Mesenchymal stem cell (in vitro differentiated cells and primary cell): ENCODE data around the gene OXT.
A peak's percentile ranks its signal among the peaks of the same experiment; 100 is the strongest.

Experiments used
- DNase-seq: peaks from one replicate; pipeline ENCODE4 v3.0.0-alpha.2; 2013
- H2AFZ ChIP-seq: one replicate; pipeline ENCODE4 v1.6.1; 2013; ENCODE audit warnings: low read depth, mild to moderate bottlenecking, control low read depth, inconsistent platforms, low read length, moderate library complexity
- H2AK5ac ChIP-seq: 2 replicates; pipeline ENCODE4 v1.6.1; 2013; ENCODE audit warnings: low read length, moderate library complexity, mild to moderate bottlenecking, inconsistent platforms; ENCODE audit not compliant: severe bottlenecking
- H2BK120ac ChIP-seq: one replicate; pipeline ENCODE4 v1.6.1; 2013; ENCODE audit warnings: low read depth, mild to moderate bottlenecking, inconsistent platforms, low read length, moderate library complexity
- H2BK12ac ChIP-seq, 2 experiments: one replicate each; pipeline ENCODE4 v1.6.1; 2013; ENCODE audit warnings: inconsistent platforms in 2 of 2, low read length in 2 of 2, mild to moderate bottlenecking in 2 of 2, moderate library complexity in 2 of 2, control low read depth in 1 of 2
- H2BK15ac ChIP-seq: one replicate; pipeline ENCODE4 v1.6.1; 2013; ENCODE audit warnings: mild to moderate bottlenecking, low read depth, inconsistent platforms; ENCODE audit not compliant: poor library complexity, severe bottlenecking
- H2BK5ac ChIP-seq: 2 replicates; pipeline ENCODE4 v1.6.1; 2013; ENCODE audit warnings: low read depth, mild to moderate bottlenecking, low read length, control low read depth, inconsistent platforms; ENCODE audit not compliant: poor library complexity, severe bottlenecking
- H3K14ac ChIP-seq, 2 experiments: one replicate each; pipeline ENCODE4 v1.6.1; 2013; ENCODE audit warnings: inconsistent platforms in 2 of 2, low read length in 2 of 2, control low read depth in 1 of 2, mild to moderate bottlenecking in 1 of 2, moderate library complexity in 1 of 2
- H3K18ac ChIP-seq, 2 experiments: one replicate each; pipeline ENCODE4 v1.6.1; 2013; ENCODE audit warnings: inconsistent platforms in 2 of 2, low read length in 2 of 2, control low read depth in 1 of 2, low read depth in 1 of 2, mild to moderate bottlenecking in 1 of 2
- H3K23ac ChIP-seq, 2 experiments: one replicate each; pipeline ENCODE4 v1.6.1; 2013; ENCODE audit warnings: inconsistent platforms in 2 of 2, low read length in 2 of 2, mild to moderate bottlenecking in 2 of 2, moderate library complexity in 2 of 2, control low read depth in 1 of 2
- H3K27ac ChIP-seq: 2 replicates; pipeline ENCODE4 v1.5.1; 2013; ENCODE audit warnings: mild to moderate bottlenecking, moderate library complexity, low read length, control low read depth, inconsistent platforms; ENCODE audit not compliant: poor library complexity, severe bottlenecking
- H3K27me3 ChIP-seq, 2 experiments: 2 replicates each; pipeline versions ENCODE4 v1.6.1 to v1.7.0; 2013; ENCODE audit warnings: low read length in 2 of 2, mild to moderate bottlenecking in 2 of 2, moderate library complexity in 2 of 2, control low read depth in 1 of 2, inconsistent platforms in 1 of 2; ENCODE audit not compliant: control insufficient read depth in 1 of 2, insufficient read depth in 1 of 2
- H3K36me3 ChIP-seq, 2 experiments: 2 replicates each; pipeline versions ENCODE4 v1.6.1 to v1.7.0; 2013; ENCODE audit warnings: low read length in 2 of 2, control low read depth in 1 of 2, inconsistent platforms in 1 of 2, low read depth in 1 of 2, mild to moderate bottlenecking in 1 of 2; ENCODE audit not compliant: insufficient read depth in 2 of 2, control insufficient read depth in 1 of 2
- H3K4ac ChIP-seq, 2 experiments: one replicate each; pipeline ENCODE4 v1.6.1; 2013; ENCODE audit warnings: inconsistent platforms in 2 of 2, low read length in 2 of 2, mild to moderate bottlenecking in 2 of 2, moderate library complexity in 2 of 2, control low read depth in 1 of 2, low read depth in 1 of 2
- H3K4me1 ChIP-seq: 2 replicates; pipeline ENCODE4 v1.6.1; 2013; ENCODE audit warnings: low read depth, low read length, control low read depth; ENCODE audit not compliant: control insufficient read depth, insufficient read depth
- H3K4me2 ChIP-seq: 2 replicates; pipeline ENCODE4 v1.6.1; 2013; ENCODE audit warnings: low read length, mild to moderate bottlenecking, inconsistent platforms; ENCODE audit not compliant: poor library complexity, severe bottlenecking
- H3K4me3 ChIP-seq, 2 experiments: 2 replicates each; pipeline versions ENCODE4 v1.5.1 to v1.7.0; 2013; ENCODE audit warnings: low read length in 2 of 2, mild to moderate bottlenecking in 2 of 2, control low read depth in 1 of 2, low read depth in 1 of 2; ENCODE audit not compliant: insufficient read depth in 1 of 2
- H3K79me1 ChIP-seq: replicated peaks from 2 replicates; pipeline ENCODE4 v1.6.1; 2013; ENCODE audit warnings: mild to moderate bottlenecking, control low read depth, low read length, inconsistent platforms; ENCODE audit not compliant: poor library complexity, severe bottlenecking
- H3K9ac ChIP-seq: 2 replicates; pipeline ENCODE4 v1.7.0; 2013; ENCODE audit warnings: mild to moderate bottlenecking, low read length, moderate library complexity
- H3K9me3 ChIP-seq: 2 replicates; pipeline ENCODE4 v1.7.0; 2013; ENCODE audit warnings: mild to moderate bottlenecking, low read length; ENCODE audit not compliant: control insufficient read depth
- H4K8ac ChIP-seq: one replicate; pipeline ENCODE4 v1.6.1; 2013; ENCODE audit warnings: inconsistent platforms, mild to moderate bottlenecking, low read length, moderate library complexity
- H4K91ac ChIP-seq: one replicate; pipeline ENCODE4 v1.6.1; 2013; ENCODE audit warnings: mild to moderate bottlenecking, low read length, inconsistent platforms
- whole genome bisulfite sequencing: methylation state at CpG from one replicate; pipeline ENCODE4 v1.1.7; 2013; ENCODE audit warnings: mixed read lengths; 5-methylcytosine and 5-hydroxymethylcytosine counted together

OXT gene

GRCh38 chr20:3094848-3095629 lies 23.6 kb downstream of the OXT start:
- H3K4me2 ChIP-seq, result no peak overlapping the region
- H3K23ac ChIP-seq, result no peak overlapping the region
- no peak overlapping the region for H3K18ac ChIP-seq
- H3K14ac ChIP-seq, result peak overlapping the region in 1 of 2 experiments; percentile 31
- no peaks in the 10 kb centered on the region for H3K79me1 ChIP-seq
- peaks cover 15 to 21% of the 10 kb centered on the region in 2 experiments for H3K27me3 ChIP-seq
- no peak overlapping the region for H2BK12ac ChIP-seq
- H3K9ac ChIP-seq, result no peak overlapping the region
- no peak overlapping the region for H2AK5ac ChIP-seq
- peak overlapping the region; percentile 49 for H4K8ac ChIP-seq
- no peak for DNase-seq
- no peak overlapping the region for H3K4ac ChIP-seq
- no peak overlapping the region for H2BK15ac ChIP-seq
- 97% methylated on average over 13 of the region's 13 CpGs for WGBS
- H3K4me1 ChIP-seq, result peaks cover 10% of the 10 kb centered on the region
- H2AFZ ChIP-seq, result no peak overlapping the region
- peak overlapping the region; percentile 18 for H4K91ac ChIP-seq
- H3K27ac ChIP-seq, result no peak overlapping the region
- no peak overlapping the region for H2BK120ac ChIP-seq
- no peak overlapping the region for H3K4me3 ChIP-seq
- H2BK5ac ChIP-seq, result no peak overlapping the region
- H3K9me3 ChIP-seq, result no peaks in the 10 kb centered on the region
- H3K36me3 ChIP-seq, result no peaks in the 10 kb centered on the region

- Histone ChIP-seq H3K36me3 (no peaks in the 10 kb centered on the region), H3K9me3 (no peaks in the 10 kb centered on the region), H2AFZ (no peak overlapping the region), H3K14ac (no peak overlapping the region), H2BK5ac (no peak overlapping the region), H2BK12ac (no peak overlapping the region), H2AK5ac (no peak overlapping the region), H4K91ac (no peak overlapping the region), H3K4me1 (no peaks in the 10 kb centered on the region), H4K8ac (no peak overlapping the region), H3K4ac (no peak overlapping the region), H3K4me2 (no peak overlapping the region), H2BK15ac (no peak overlapping the region), H2BK120ac (no peak overlapping the region), H3K79me1 (no peaks in the 10 kb centered on the region), H3K27me3 (no peaks in the 10 kb centered on the region), H3K18ac (no peak overlapping the region), H3K27ac (no peak overlapping the region), H3K9ac (no peak overlapping the region), H3K23ac (no peak overlapping the region), H3K4me3 (no peak overlapping the region)
- DNase-seq, result no peak
- 87% methylated on average over 7 of the region's 7 CpGs for WGBS
These were observed 29.1 kb downstream of the OXT start for GRCh38 chr20:3100480-3100879.

- Histone ChIP-seq H3K9ac (no peak overlapping the region), H2BK15ac (no peak overlapping the region), H3K18ac (no peak overlapping the region), H3K23ac (no peak overlapping the region), H3K4me1 (no peaks in the 10 kb centered on the region), H2BK120ac (no peak overlapping the region), H3K27me3 (no peaks in the 10 kb centered on the region), H3K27ac (no peak overlapping the region), H3K9me3 (no peaks in the 10 kb centered on the region), H4K8ac (no peak overlapping the region), H2AK5ac (no peak overlapping the region), H2AFZ (no peak overlapping the region), H3K4me3 (no peak overlapping the region), H2BK5ac (no peak overlapping the region), H3K79me1 (no peaks in the 10 kb centered on the region), H3K4ac (no peak overlapping the region), H4K91ac (no peak overlapping the region), H3K36me3 (no peaks in the 10 kb centered on the region), H2BK12ac (no peak overlapping the region), H3K14ac (no peak overlapping the region), H3K4me2 (no peak overlapping the region)
- 89% methylated on average over 6 of the region's 6 CpGs for WGBS
- no peak for DNase-seq
These were observed 29.8 kb downstream of the OXT start for GRCh38 chr20:3101251-3101650.

- no peaks in the 10 kb centered on the region for H3K79me1 ChIP-seq
- H2BK12ac ChIP-seq, result no peak overlapping the region
- no peak overlapping the region for H3K4ac ChIP-seq
- no peak overlapping the region for H4K8ac ChIP-seq
- no peak overlapping the region for H2BK5ac ChIP-seq
- H3K4me2 ChIP-seq, result no peak overlapping the region
- H2BK15ac ChIP-seq, result no peak overlapping the region
- no peak overlapping the region for H2BK120ac ChIP-seq
- H3K9me3 ChIP-seq, result no peaks in the 10 kb centered on the region
- H3K4me1 ChIP-seq, result no peaks in the 10 kb centered on the region
- H3K4me3 ChIP-seq, result no peak overlapping the region
- no peak overlapping the region for H3K18ac ChIP-seq
- H2AK5ac ChIP-seq, result no peak overlapping the region
- no peak overlapping the region for H3K27ac ChIP-seq
- H4K91ac ChIP-seq, result no peak overlapping the region
- no peak overlapping the region for H3K9ac ChIP-seq
- H3K36me3 ChIP-seq, result peaks cover 4 to 6% of the 10 kb centered on the region in 2 experiments
- no peaks in the 10 kb centered on the region for H3K27me3 ChIP-seq
- H3K14ac ChIP-seq, result no peak overlapping the region
- no peak overlapping the region for H3K23ac ChIP-seq
- 87% methylated on average over 14 of the region's 21 CpGs for whole genome bisulfite sequencing
- no peak for DNase-seq
- no peak overlapping the region for H2AFZ ChIP-seq
These were observed 30.5 kb downstream of the OXT start for GRCh38 chr20:3101737-3102574.
